Suprapubic skin (tissue), 4 donors: ENCODE data around the gene PODXL2.

Experiments
- CTCF ChIP-seq, 2 donors: fragments of 200-600 bp in 1 of 2; fragments of 450-650 bp in 1 of 2; sonication (generic) in 1 of 2; IDR thresholded peaks; one replicate each; pipeline ENCODE4 v1.5.1; 2016 to 2019; ENCODE audit warnings: antibody characterized with exemption in 2 of 2, mild to moderate bottlenecking in 1 of 2, moderate library complexity in 1 of 2
- POLR2A ChIP-seq, 2 donors: fragments of 450-650 bp; IDR thresholded peaks; one replicate each; pipeline ENCODE4 v1.6.1; 2017; ENCODE audit warnings: antibody characterized with exemption in 2 of 2, mild to moderate bottlenecking in 2 of 2, moderate library complexity in 2 of 2
- POLR2AphosphoS5 ChIP-seq, 3 donors: sonication (generic); formaldehyde crosslinking; IDR thresholded peaks; one replicate each; pipeline ENCODE4 v1.6.1; 2017; ENCODE audit warnings: antibody characterized with exemption in 3 of 3

GRCh38 chr3:127689266-127689860, 60.4 kb downstream of the PODXL2 start:
- TF ChIP-seq CTCF (IDR thresholded peaks at IDR 0.05) (no peak), POLR2AphosphoS5 (IDR thresholded peaks at IDR 0.05) (no peak), POLR2A (IDR thresholded peaks at IDR 0.05) (no peak)
